Cerebellar cortex (tissue), 1 donor: Measurements from ENCODE around the gene TRPM3.

Experiments used
- DNase-seq: peaks from one replicate; pipeline ENCODE4 v3.0.0-alpha.2; 2015; ENCODE audit warnings: low spot score

TRPM3 gene

DNA sequence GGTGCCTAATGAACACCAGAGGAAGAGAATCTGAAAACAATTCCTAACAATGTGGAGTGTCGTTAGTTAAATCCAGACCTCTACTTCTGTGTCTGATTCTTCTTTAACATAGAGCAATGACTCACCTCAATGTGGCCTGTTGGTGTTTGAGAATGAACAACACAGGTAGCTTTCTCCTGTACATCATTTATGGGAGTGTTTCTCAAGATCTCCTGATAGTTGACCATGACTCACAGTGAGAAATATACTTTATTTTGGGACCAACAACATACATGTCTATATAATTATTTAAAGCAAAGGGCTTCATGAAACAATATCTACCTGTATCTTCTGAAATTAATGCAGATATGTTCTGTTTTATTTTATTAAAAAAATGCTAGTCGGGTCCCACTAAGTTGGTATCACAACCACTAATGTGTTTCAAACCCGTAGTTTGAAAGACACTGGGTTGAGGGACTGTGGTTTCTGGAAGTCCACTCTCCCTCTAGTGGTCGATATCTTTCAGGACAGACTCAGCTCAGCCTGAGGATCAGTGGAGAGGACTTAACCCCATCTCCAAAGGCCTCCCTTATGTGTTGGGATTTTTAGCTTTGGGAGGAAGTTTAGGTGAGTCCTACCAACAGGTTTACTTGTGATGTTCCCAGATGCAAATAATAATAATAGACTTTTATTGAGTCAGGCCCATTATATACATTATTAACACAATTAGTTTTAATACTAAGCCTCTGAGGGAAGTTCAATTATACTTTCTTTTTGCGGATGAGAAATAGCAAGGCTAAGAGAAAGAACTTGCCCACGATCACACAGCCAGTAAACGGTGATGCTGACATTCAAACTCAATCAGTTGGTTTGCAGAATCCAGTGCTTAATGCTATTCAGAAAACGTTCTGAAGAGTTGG, 636.9 kb downstream of the TRPM3 start:
- DNase-seq: peak; percentile 86

DNA sequence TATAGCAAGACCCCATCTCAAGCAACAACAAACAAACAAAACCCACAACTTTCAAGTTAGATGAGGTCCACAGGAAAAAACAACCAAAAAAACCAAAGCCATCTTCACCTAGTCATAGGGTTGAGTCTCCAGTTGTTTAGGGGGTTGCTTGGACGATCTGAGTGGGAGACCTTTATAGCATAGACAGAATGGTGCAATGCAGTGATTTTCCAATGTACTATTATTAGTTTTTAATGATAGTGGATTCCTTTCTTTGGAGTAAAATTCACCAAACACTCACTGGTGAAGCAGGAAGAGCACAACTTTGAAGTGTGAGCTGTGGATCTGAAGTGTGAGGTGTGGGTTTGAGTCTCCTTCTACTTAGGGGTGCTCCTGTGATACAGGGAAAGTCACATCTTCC, 640.0 kb downstream of the TRPM3 start:
- DNase-seq: no peak

DNA sequence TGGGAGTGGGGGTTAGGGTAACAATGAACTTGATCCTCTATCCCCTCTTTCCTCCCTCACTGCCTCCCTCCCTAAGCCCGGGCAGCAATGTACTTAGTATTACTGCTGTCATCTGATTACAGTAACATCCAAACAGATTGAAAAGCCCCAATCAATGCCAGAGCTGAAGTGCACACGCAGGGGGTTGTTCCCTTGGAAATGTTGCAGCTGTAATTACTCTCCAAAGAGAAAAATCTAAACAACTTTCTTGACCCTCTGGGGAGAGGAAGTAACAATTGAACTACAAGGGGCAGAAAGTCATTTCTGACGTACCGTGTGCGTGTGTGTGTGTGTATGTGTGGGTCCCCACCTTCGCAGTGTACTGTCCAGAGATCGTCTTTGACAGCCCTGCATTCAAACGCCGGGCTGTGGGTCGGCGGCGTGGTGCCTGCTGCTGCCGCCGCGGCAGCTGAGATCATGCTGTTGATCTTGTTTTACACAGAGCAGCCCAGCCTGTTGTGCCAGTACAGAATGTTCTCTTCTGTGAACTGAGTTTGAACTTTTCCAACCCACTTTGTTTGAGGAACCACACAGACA, 640.9 kb downstream of the TRPM3 start:
- peak; percentile 70 for DNase-seq

DNA sequence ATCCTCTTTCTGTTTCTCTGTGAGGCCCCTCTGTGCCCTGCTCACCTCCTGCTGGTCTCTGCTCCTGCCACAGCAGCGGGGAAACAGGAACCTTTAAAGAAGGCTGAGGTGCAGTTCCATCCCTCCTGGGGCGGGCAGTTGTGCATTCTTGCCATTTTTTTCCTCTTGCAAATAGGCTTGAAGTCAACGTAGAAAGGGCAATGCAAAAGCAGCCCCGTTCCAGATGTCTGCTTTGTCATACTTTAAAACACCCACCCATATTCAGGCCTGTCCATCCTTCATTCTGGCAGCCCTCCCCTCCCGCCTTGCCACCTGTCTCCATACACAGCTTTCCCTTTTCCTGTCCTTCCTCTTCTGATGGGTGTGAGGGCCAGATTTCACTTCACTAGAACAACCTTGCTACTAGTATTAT, 641.5 kb downstream of the TRPM3 start:
- peak; percentile 35 for DNase-seq
